ENCODE data around the gene BCORL1. TPM values are rescaled to one million over a fixed set of nuclear protein-coding genes. Genes with fewer than 3 reads are reported as not detected.

Gene BCORL1
- total RNA-seq, 2 donors from 2014 or later = 8.0 to 10.8 TPM

GRCh38 chrX:129980540-129981199 is 1.8 kb upstream of the BCORL1 start:
- no peaks in the 10 kb centered on the region for H3K9me3 ChIP-seq (ENCODE audit: control insufficient read depth, low read length, poor library complexity, severe bottlenecking)
- Mint-ChIP-seq H3K36me3 (ENCODE audit: low read depth) (no peaks in the 10 kb centered on the region), H3K4me1 (peaks cover 17% of the 10 kb centered on the region), H3K27me3 (no peaks in the 10 kb centered on the region), H3K27ac (no peak overlapping the region), H3K4me3 (no peak overlapping the region)
- ATAC-seq = no peak
- DNase-seq = peak in 2 of 3 donors; percentile 18 to 30

DNA sequence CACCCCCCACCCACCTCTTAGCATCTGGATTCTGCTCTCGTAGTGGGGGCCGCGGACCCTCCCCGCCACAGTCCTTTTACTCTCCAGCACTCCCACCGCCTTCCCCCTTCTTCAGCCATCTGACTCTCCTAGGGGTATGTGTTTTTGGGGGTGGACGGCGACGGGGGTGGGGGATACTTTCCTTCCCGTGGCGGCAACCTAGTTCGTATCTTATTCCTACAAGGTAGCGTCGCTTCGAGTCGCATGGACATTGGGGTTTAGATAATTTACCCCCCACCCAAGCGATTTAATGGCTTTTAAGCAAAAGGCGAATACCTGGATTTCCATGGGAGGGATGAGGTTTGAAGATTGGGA is 1.3 kb upstream of the BCORL1 start:
- no peak for ATAC-seq
- no peaks in the 10 kb centered on the region for H3K9me3 ChIP-seq (ENCODE audit: control insufficient read depth, low read length, poor library complexity, severe bottlenecking)
- Mint-ChIP-seq H3K4me3 (no peak overlapping the region), H3K27ac (no peak overlapping the region), H3K4me1 (peaks cover 17% of the 10 kb centered on the region), H3K36me3 (ENCODE audit: low read depth) (no peaks in the 10 kb centered on the region), H3K27me3 (no peaks in the 10 kb centered on the region)
- DNase-seq = no peak

DNA sequence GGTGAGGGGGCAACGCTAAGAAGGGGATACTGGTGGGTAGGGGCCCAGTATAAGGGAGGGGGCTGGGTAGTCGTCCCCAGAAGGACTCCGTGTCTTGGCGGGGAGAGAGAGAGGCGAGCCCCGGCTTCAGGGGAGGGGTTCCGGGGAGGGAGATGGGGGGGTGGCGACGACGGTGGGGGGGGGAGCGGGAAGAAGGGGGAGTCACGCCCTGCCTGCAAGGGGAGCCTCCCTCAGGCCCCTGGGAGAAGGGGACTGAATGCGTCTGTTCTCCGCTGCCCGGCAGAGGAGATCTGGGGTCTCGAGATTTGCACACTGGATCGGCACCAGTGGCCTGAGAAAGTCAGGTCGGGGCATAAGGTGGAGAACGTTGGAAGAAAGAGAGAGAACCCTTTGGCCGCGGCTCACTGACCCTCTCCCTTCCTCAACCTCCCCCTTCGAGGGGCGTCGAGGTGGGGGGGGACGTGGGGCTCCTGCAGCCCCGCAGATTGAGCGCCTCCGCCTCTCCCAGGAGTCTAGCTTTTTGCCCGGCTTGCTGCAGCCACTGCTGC is 609 bp upstream of the BCORL1 start:
- peaks cover 19% of the 10 kb centered on the region for H3K4me1 Mint-ChIP-seq
- DNase-seq (no peak), ATAC-seq (no peak)
- no peaks in the 10 kb centered on the region for H3K36me3 Mint-ChIP-seq (ENCODE audit: low read depth)
- no peak overlapping the region for H3K27ac Mint-ChIP-seq
- no peak overlapping the region for H3K4me3 Mint-ChIP-seq
- H3K9me3 ChIP-seq (ENCODE audit: control insufficient read depth, low read length, poor library complexity, severe bottlenecking) = no peaks in the 10 kb centered on the region
- no peaks in the 10 kb centered on the region for H3K27me3 Mint-ChIP-seq

DNA sequence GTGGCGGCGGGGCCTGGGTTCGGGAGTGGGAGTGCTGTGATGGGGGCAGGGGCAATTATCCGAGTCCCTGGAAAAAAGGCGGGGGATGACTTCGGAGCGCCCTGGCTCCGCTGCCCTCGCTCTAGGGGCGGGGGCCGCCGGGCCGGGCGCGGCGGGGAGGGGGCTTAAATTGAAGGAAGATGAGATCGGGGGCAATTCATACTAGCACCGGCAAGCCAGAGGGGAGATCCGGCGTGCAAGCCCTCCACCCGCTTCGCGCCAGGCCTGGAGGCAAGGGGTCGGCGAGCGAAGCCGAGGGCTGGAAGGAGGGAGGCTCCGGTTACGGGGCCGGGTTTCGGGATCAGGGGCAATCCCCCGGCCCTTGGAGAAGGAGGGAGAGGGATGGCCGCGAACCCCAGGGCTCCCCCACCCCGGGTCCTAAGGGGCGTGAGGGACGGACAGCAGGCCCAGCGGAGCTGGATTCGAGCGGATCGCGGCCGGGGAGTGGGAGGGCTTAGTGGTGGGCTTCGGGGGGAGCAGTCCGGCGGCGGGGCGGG is 1.2 kb downstream of the BCORL1 start:
- ATAC-seq (no peak), DNase-seq (no peak)
- H3K9me3 ChIP-seq (ENCODE audit: control insufficient read depth, low read length, poor library complexity, severe bottlenecking) = no peaks in the 10 kb centered on the region
- H3K4me1 Mint-ChIP-seq = peaks cover 24% of the 10 kb centered on the region
- no peak overlapping the region for H3K27ac Mint-ChIP-seq
- H3K27me3 Mint-ChIP-seq = no peaks in the 10 kb centered on the region
- no peaks in the 10 kb centered on the region for H3K36me3 Mint-ChIP-seq (ENCODE audit: low read depth)
- H3K4me3 Mint-ChIP-seq = no peak overlapping the region

GRCh38 chrX:129984111-129984958 is 1.9 kb downstream of the BCORL1 start:
- Mint-ChIP-seq H3K27me3 (no peaks in the 10 kb centered on the region), H3K4me3 (no peak overlapping the region), H3K4me1 (peaks cover 19% of the 10 kb centered on the region), H3K36me3 (ENCODE audit: low read depth) (no peaks in the 10 kb centered on the region), H3K27ac (peak overlapping the region; percentile 76)
- DNase-seq (peak; percentile 15 to 55 (median 53)), ATAC-seq (peak; percentile 2)
- no peaks in the 10 kb centered on the region for H3K9me3 ChIP-seq (ENCODE audit: control insufficient read depth, low read length, poor library complexity, severe bottlenecking)

DNA sequence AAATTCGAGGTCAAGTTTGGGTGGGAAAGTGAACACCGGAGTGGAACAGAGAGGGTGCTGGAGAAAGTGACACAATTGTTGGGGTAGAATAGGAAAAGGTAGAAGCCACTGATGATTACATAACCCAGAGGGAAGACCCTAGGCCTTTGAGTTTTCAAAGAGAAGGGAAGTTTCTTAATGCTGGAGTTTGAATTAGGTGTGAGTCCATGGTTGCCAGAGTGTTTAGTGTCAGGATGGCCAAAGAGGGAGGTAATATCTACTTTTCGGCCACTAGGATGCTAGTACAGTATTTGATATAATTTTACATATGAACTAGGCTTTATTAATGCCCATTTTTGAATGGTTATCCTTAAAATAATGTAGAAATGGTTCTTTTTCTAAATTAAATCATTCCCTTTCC is 5.4 kb downstream of the BCORL1 start:
- Mint-ChIP-seq H3K36me3 (ENCODE audit: low read depth) (no peaks in the 10 kb centered on the region), H3K27ac (no peak overlapping the region), H3K4me1 (peaks cover 17% of the 10 kb centered on the region), H3K4me3 (no peak overlapping the region), H3K27me3 (no peaks in the 10 kb centered on the region)
- no peaks in the 10 kb centered on the region for H3K9me3 ChIP-seq (ENCODE audit: control insufficient read depth, low read length, poor library complexity, severe bottlenecking)
- ATAC-seq (no peak), DNase-seq (no peak)

GRCh38 chrX:129992181-129992580 is 9.7 kb downstream of the BCORL1 start:
- no peaks in the 10 kb centered on the region for H3K27me3 Mint-ChIP-seq
- H3K36me3 Mint-ChIP-seq (ENCODE audit: low read depth) = peaks cover 3% of the 10 kb centered on the region
- no peak overlapping the region for H3K27ac Mint-ChIP-seq
- no peaks in the 10 kb centered on the region for H3K9me3 ChIP-seq (ENCODE audit: control insufficient read depth, low read length, poor library complexity, severe bottlenecking)
- ATAC-seq (no peak), DNase-seq (no peak)
- peaks cover 7% of the 10 kb centered on the region for H3K4me1 Mint-ChIP-seq
- H3K4me3 Mint-ChIP-seq = no peak overlapping the region

- Mint-ChIP-seq H3K27ac (no peak overlapping the region), H3K36me3 (ENCODE audit: low read depth) (peaks cover 3% of the 10 kb centered on the region), H3K27me3 (no peaks in the 10 kb centered on the region), H3K4me3 (no peak overlapping the region), H3K4me1 (peaks cover 4% of the 10 kb centered on the region)
- DNase-seq = no peak
- no peak for ATAC-seq
- H3K9me3 ChIP-seq (ENCODE audit: control insufficient read depth, low read length, poor library complexity, severe bottlenecking) = no peaks in the 10 kb centered on the region
These were observed 13.7 kb downstream of the BCORL1 start for GRCh38 chrX:129996120-129996519.

DNA sequence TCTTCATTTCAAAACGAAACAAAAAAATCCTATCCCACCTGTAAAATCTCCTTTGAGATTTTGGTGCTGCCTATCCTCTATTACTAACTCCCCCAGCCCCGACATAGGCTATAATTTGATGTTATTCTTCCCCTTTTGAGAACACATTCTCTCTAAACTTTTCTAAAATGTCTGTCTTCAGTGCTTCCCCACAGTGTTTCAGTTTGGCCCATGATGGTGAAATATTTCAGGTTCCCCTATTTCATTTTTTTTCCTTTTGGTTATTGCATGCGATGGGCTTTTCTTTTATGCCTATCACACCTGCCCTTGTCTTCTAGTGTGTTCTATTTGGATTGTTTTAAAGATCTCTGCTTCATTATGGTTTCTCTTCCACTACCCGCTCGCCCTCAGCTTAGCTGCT is 14.7 kb downstream of the BCORL1 start:
- H3K4me1 Mint-ChIP-seq = peaks cover 12% of the 10 kb centered on the region
- no peaks in the 10 kb centered on the region for H3K27me3 Mint-ChIP-seq
- DNase-seq (no peak), ATAC-seq (no peak)
- no peak overlapping the region for H3K4me3 Mint-ChIP-seq
- no peaks in the 10 kb centered on the region for H3K9me3 ChIP-seq (ENCODE audit: control insufficient read depth, low read length, poor library complexity, severe bottlenecking)
- H3K27ac Mint-ChIP-seq = peak overlapping the region; percentile 53
- H3K36me3 Mint-ChIP-seq (ENCODE audit: low read depth) = peaks cover 6% of the 10 kb centered on the region

DNA sequence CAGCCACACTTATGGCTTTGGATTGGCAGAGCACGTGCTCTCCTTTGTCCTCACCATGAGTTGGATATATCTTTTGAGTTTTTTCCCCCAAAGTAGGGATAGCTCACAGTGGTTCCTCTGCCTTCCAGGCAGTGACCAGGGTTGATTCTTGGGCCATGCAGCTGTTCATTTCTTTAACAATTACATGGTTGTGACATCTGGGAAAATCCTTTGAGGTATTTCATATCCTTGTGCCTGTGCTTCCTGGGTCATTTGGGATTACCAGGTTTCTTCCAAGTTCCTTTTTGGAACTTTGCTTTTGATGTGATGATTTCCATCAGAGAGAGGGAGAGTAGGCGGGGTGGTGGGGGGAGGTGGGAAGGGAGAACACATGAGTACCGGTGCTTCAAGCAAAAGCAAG is 15.6 kb downstream of the BCORL1 start:
- peaks cover 6% of the 10 kb centered on the region for H3K36me3 Mint-ChIP-seq (ENCODE audit: low read depth)
- no peak overlapping the region for H3K27ac Mint-ChIP-seq
- no peak for ATAC-seq
- H3K4me3 Mint-ChIP-seq = no peak overlapping the region
- H3K4me1 Mint-ChIP-seq = peaks cover 18% of the 10 kb centered on the region
- DNase-seq = no peak
- H3K9me3 ChIP-seq (ENCODE audit: control insufficient read depth, low read length, poor library complexity, severe bottlenecking) = no peaks in the 10 kb centered on the region
- no peaks in the 10 kb centered on the region for H3K27me3 Mint-ChIP-seq

- H3K27me3 Mint-ChIP-seq = no peaks in the 10 kb centered on the region
- peaks cover 17% of the 10 kb centered on the region for H3K4me1 Mint-ChIP-seq
- peak overlapping the region; percentile 88 for H3K27ac Mint-ChIP-seq
- no peaks in the 10 kb centered on the region for H3K9me3 ChIP-seq (ENCODE audit: control insufficient read depth, low read length, poor library complexity, severe bottlenecking)
- ATAC-seq = no peak
- peaks cover 5% of the 10 kb centered on the region for H3K36me3 Mint-ChIP-seq (ENCODE audit: low read depth)
- no peak overlapping the region for H3K4me3 Mint-ChIP-seq
- DNase-seq = no peak
These were observed 19.5 kb downstream of the BCORL1 start for GRCh38 chrX:130001893-130002292.

- Mint-ChIP-seq H3K4me3 (no peak overlapping the region), H3K36me3 (ENCODE audit: low read depth) (peaks cover 3% of the 10 kb centered on the region), H3K4me1 (peaks cover 14% of the 10 kb centered on the region), H3K27me3 (no peaks in the 10 kb centered on the region), H3K27ac (peak overlapping the region; percentile 88)
- DNase-seq (no peak), ATAC-seq (no peak)
- no peaks in the 10 kb centered on the region for H3K9me3 ChIP-seq (ENCODE audit: control insufficient read depth, low read length, poor library complexity, severe bottlenecking)
These were observed 20.1 kb downstream of the BCORL1 start for GRCh38 chrX:130002541-130002940.

DNA sequence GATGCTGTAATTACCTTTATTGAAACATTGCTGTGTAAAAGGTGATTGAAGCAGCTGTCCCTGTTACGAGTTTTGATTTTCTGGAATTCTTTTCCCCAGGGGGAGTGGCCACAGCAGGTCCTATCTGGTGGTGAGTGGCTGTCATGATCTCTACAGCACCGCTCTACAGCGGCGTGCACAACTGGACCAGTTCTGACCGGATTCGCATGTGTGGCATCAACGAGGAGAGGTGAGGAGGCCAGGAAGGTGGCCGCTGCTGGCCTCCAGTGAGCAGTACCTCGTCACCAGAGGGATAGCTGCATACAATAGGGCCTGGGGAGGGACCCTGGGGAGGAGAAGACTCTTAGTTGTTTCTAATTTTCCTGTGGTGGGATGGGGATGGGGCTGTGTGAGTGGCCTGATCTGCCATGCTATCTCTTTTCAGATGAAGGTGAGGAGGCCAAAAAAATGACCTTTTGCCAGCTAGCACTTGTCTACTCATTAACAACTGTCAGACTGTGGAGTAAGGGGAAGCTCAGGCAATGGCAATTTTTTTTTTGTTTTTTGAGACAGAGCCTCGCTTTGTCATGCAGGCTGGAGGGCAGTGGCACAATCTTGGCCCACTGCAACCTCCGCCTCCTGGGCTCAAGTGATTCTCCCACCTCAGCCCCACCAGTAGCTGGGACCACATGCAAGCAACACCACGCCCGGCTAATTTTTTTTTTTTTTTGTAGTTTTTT is 22.8 kb downstream of the BCORL1 start:
- Mint-ChIP-seq H3K27ac (no peak overlapping the region), H3K36me3 (ENCODE audit: low read depth) (peaks cover 3% of the 10 kb centered on the region), H3K4me3 (no peak overlapping the region), H3K4me1 (peaks cover 14% of the 10 kb centered on the region), H3K27me3 (no peaks in the 10 kb centered on the region)
- ATAC-seq = no peak
- DNase-seq = no peak
- H3K9me3 ChIP-seq (ENCODE audit: control insufficient read depth, low read length, poor library complexity, severe bottlenecking) = no peaks in the 10 kb centered on the region

All from T-helper 17 cell (primary cell).